BLaER1 (cell line): ENCODE data around the gene RABGAP1.

Source experiments
- H3K27ac ChIP-seq: shearing (Covaris generic); formaldehyde crosslinking; 2 replicates; pipeline ENCODE4 v1.8.1; 2022
- H3K27me3 ChIP-seq: shearing (Covaris generic); formaldehyde crosslinking; 2 replicates; pipeline ENCODE4 v1.8.1; 2022
- H3K36me3 ChIP-seq: shearing (Covaris generic); formaldehyde crosslinking; 2 replicates; pipeline ENCODE4 v1.8.1; 2022
- H3K4me1 ChIP-seq: shearing (Covaris generic); formaldehyde crosslinking; 2 replicates; pipeline ENCODE4 v1.8.1; 2022
- H3K4me2 ChIP-seq: shearing (Covaris generic); formaldehyde crosslinking; 2 replicates; pipeline ENCODE4 v1.8.1; 2022
- H3K4me3 ChIP-seq: shearing (Covaris generic); formaldehyde crosslinking; 2 replicates; pipeline ENCODE4 v1.8.1; 2022
- H3K9ac ChIP-seq: shearing (Covaris generic); formaldehyde crosslinking; 2 replicates; pipeline ENCODE4 v1.8.1; 2022
- H3K9me3 ChIP-seq: shearing (Covaris generic); formaldehyde crosslinking; 2 replicates; pipeline ENCODE4 v1.8.1; 2022
- H4K20me1 ChIP-seq: shearing (Covaris generic); formaldehyde crosslinking; 2 replicates; pipeline ENCODE4 v1.8.1; 2022
- Cebpa-rat ChIP-seq: shearing (Covaris generic); IDR thresholded peaks from 2 replicates; pipeline ENCODE4 v1.8.1; 2022

RABGAP1 gene

GRCh38 chr9:123002754-123003153 is 61.9 kb downstream of the RABGAP1 start:
- H3K4me3 ChIP-seq, result no peak overlapping the region
- no peaks in the 10 kb centered on the region for H3K9me3 ChIP-seq
- no peak overlapping the region for H3K27ac ChIP-seq
- no peaks in the 10 kb centered on the region for H3K27me3 ChIP-seq
- no peak overlapping the region for H3K9ac ChIP-seq
- H4K20me1 ChIP-seq, result no peaks in the 10 kb centered on the region
- peaks cover 3% of the 10 kb centered on the region for H3K4me1 ChIP-seq
- no peak overlapping the region for H3K4me2 ChIP-seq
- H3K36me3 ChIP-seq, result peaks cover 58% of the 10 kb centered on the region
- no peak for TF ChIP-seq Cebpa-rat

GRCh38 chr9:123003466-123003865 is 62.6 kb downstream of the RABGAP1 start:
- H3K36me3 ChIP-seq, result peaks cover 56% of the 10 kb centered on the region

GRCh38 chr9:123005964-123006363 is 65.1 kb downstream of the RABGAP1 start:
- Histone ChIP-seq H3K9ac (no peak overlapping the region), H3K36me3 (peaks cover 46% of the 10 kb centered on the region), H4K20me1 (no peaks in the 10 kb centered on the region), H3K4me2 (no peak overlapping the region), H3K27me3 (no peaks in the 10 kb centered on the region), H3K4me3 (no peak overlapping the region), H3K9me3 (no peaks in the 10 kb centered on the region), H3K27ac (no peak overlapping the region), H3K4me1 (no peaks in the 10 kb centered on the region)
- no peak for TF ChIP-seq Cebpa-rat

More at GRCh38 chr9:123003466-123003865, 62.6 kb downstream of the RABGAP1 start:
- H3K27ac ChIP-seq, result no peak overlapping the region
- no peak overlapping the region for H3K9ac ChIP-seq
- no peak for TF ChIP-seq Cebpa-rat
- no peaks in the 10 kb centered on the region for H3K27me3 ChIP-seq
- H3K9me3 ChIP-seq, result no peaks in the 10 kb centered on the region
- no peaks in the 10 kb centered on the region for H3K4me1 ChIP-seq
- H3K4me2 ChIP-seq, result no peak overlapping the region
- no peak overlapping the region for H3K4me3 ChIP-seq
- no peaks in the 10 kb centered on the region for H4K20me1 ChIP-seq

- Histone ChIP-seq H4K20me1 (no peaks in the 10 kb centered on the region), H3K9me3 (no peaks in the 10 kb centered on the region), H3K36me3 (peaks cover 50% of the 10 kb centered on the region), H3K27ac (no peak overlapping the region), H3K4me2 (no peak overlapping the region), H3K4me3 (no peak overlapping the region), H3K4me1 (no peaks in the 10 kb centered on the region), H3K9ac (no peak overlapping the region), H3K27me3 (no peaks in the 10 kb centered on the region)
- TF ChIP-seq Cebpa-rat, result no peak
These were observed 66.4 kb downstream of the RABGAP1 start for GRCh38 chr9:123007269-123007668.

GRCh38 chr9:123008909-123009308 is 68.1 kb downstream of the RABGAP1 start:
- Histone ChIP-seq H3K4me3 (no peak overlapping the region), H3K9me3 (peaks cover 4% of the 10 kb centered on the region; the same call in 1 of the 2 replicates), H3K27me3 (no peaks in the 10 kb centered on the region), H3K9ac (no peak overlapping the region), H3K27ac (no peak overlapping the region), H4K20me1 (no peaks in the 10 kb centered on the region), H3K36me3 (peaks cover 66% of the 10 kb centered on the region), H3K4me1 (no peaks in the 10 kb centered on the region), H3K4me2 (no peak overlapping the region)
- TF ChIP-seq Cebpa-rat, result no peak

GRCh38 chr9:123011380-123011779 is 70.6 kb downstream of the RABGAP1 start:
- TF ChIP-seq Cebpa-rat, result no peak
- Histone ChIP-seq H3K4me1 (no peaks in the 10 kb centered on the region), H3K27me3 (no peaks in the 10 kb centered on the region), H4K20me1 (no peaks in the 10 kb centered on the region), H3K36me3 (peaks cover 74% of the 10 kb centered on the region), H3K27ac (no peak overlapping the region), H3K9me3 (peaks cover 10% of the 10 kb centered on the region), H3K4me2 (no peak overlapping the region), H3K4me3 (no peak overlapping the region), H3K9ac (no peak overlapping the region)

GRCh38 chr9:123011878-123012528 is 71.2 kb downstream of the RABGAP1 start:
- no peak overlapping the region for H3K4me2 ChIP-seq
- no peak overlapping the region for H3K4me3 ChIP-seq
- no peaks in the 10 kb centered on the region for H3K27me3 ChIP-seq
- TF ChIP-seq Cebpa-rat, result no peak
- peaks cover 10% of the 10 kb centered on the region for H3K9me3 ChIP-seq
- H3K36me3 ChIP-seq, result peaks cover 71% of the 10 kb centered on the region
- no peaks in the 10 kb centered on the region for H4K20me1 ChIP-seq
- no peak overlapping the region for H3K27ac ChIP-seq
- H3K9ac ChIP-seq, result no peak overlapping the region
- no peaks in the 10 kb centered on the region for H3K4me1 ChIP-seq

GRCh38 chr9:123016631-123017030 is 75.8 kb downstream of the RABGAP1 start:
- TF ChIP-seq Cebpa-rat, result no peak
- Histone ChIP-seq H3K4me3 (no peak overlapping the region), H3K9me3 (peaks cover 10% of the 10 kb centered on the region), H3K4me2 (no peak overlapping the region), H3K36me3 (peaks cover 67% of the 10 kb centered on the region), H3K9ac (no peak overlapping the region), H3K4me1 (no peaks in the 10 kb centered on the region), H3K27ac (no peak overlapping the region), H3K27me3 (no peaks in the 10 kb centered on the region), H4K20me1 (no peaks in the 10 kb centered on the region)

- TF ChIP-seq Cebpa-rat, result no peak
- Histone ChIP-seq H3K9ac (no peak overlapping the region), H3K36me3 (peaks cover 48% of the 10 kb centered on the region), H3K4me3 (no peak overlapping the region), H3K27me3 (no peaks in the 10 kb centered on the region), H3K9me3 (no peaks in the 10 kb centered on the region), H4K20me1 (no peaks in the 10 kb centered on the region), H3K4me2 (no peak overlapping the region), H3K4me1 (no peaks in the 10 kb centered on the region), H3K27ac (no peak overlapping the region)
These were observed 80.0 kb downstream of the RABGAP1 start for GRCh38 chr9:123020796-123021195.

- H3K4me2 ChIP-seq, result no peak overlapping the region
- H3K4me3 ChIP-seq, result no peak overlapping the region
- no peak for TF ChIP-seq Cebpa-rat
- peaks cover 15% of the 10 kb centered on the region for H3K4me1 ChIP-seq
- H3K27me3 ChIP-seq, result no peaks in the 10 kb centered on the region
- H3K9ac ChIP-seq, result no peak overlapping the region
- H3K27ac ChIP-seq, result no peak overlapping the region
- H3K9me3 ChIP-seq, result no peaks in the 10 kb centered on the region
- peaks cover 42% of the 10 kb centered on the region for H3K36me3 ChIP-seq
- H4K20me1 ChIP-seq, result no peaks in the 10 kb centered on the region
These were observed 85.6 kb downstream of the RABGAP1 start for GRCh38 chr9:123026425-123026824.

- TF ChIP-seq Cebpa-rat, result no peak
- Histone ChIP-seq H3K4me1 (peaks cover 15% of the 10 kb centered on the region), H3K4me3 (no peak overlapping the region), H3K27me3 (no peaks in the 10 kb centered on the region), H3K36me3 (peaks cover 37% of the 10 kb centered on the region), H3K9ac (no peak overlapping the region), H3K27ac (no peak overlapping the region), H3K9me3 (no peaks in the 10 kb centered on the region), H3K4me2 (peak overlapping the region; percentile 18; the same call in 1 of the 2 replicates), H4K20me1 (no peaks in the 10 kb centered on the region)
These were observed 86.7 kb downstream of the RABGAP1 start for GRCh38 chr9:123027517-123027916.
